HUDEP-2 (cell line): Measurements from ENCODE around the gene TIAM2.
"Not testable (repeated sequence)": the region's sequence is repeated elsewhere in the genome, so short reads cannot be mapped to it uniquely, and the experiment has no call there.

Experiments used
- DNase-seq, 76 experiments: peaks; one replicate each; lab custom pipeline; 2025; ENCODE audit not compliant: unreplicated experiment in 76 of 76; lab: John Stamatoyannopoulos, UW

Gene TIAM2

DNA sequence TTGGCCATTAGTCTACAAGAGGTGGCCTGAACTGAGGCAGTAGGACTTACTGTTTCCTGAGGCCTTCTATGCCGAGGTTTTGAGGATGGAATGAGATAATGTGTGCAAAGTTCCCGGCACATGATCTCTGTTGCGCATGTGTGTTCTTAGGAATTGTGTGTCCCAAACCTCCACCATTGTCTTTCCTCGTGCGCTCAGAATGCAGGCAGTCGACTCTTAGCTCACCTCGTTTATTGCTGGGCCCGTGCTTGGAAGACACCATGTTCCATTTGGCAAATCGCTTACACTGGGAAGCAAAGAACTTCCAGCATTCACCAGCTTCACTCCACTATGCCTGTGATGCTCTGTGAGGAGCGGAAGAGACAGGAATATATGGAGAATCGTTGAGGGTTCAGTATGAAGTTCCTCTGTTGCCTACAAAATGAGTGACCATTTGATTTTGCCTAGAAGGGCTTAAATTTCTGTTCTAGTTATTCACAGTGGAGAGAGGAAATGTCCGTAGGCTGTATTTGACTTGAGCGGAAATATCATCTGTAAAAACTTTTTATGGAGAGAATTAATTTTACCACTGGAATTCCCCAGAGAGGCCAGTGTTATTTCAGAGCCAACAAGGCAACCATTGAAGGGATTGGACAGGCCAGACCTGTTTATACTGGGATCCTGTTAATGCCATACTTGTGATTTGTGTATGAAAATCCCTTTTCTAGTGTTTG, 193.0 kb downstream of the TIAM2 start:
- no peak for DNase-seq

DNA sequence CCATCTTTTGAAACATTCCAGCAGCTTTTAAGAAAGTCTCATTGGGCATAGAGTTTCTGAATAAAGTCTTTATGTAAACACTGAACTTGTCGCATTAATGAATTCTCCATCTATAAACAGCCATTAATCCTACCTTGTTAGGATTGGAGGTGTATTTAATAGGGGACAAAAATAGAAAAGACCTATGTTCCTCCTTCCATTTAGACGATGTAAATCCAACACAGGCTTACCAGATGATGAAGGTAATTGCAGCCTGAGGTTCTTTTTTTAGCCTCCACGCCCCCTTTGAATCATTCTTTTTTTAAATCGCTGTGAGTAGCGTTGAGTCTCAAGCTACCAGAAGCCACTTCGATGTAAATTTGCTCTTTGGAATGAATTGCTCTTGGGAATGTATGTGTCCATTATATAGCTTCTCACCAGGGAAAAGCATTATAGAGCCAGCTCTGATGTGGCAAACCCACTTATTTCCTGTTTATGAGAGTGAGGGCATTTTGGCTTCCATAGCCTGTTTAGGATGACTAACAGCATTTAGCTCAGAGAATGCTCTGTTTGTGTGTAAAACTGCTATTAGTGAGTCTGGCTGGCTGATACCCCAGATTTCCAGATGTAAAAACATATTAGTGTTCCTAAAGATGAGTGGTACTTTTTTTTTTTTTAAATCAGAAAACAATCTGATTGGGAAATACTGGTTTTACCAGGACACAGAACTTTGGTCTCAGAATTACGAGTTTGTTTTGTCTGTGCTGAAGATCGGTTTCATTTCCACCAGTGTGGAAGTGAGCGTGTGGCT, 193.8 kb downstream of the TIAM2 start:
- no peak for DNase-seq

DNA sequence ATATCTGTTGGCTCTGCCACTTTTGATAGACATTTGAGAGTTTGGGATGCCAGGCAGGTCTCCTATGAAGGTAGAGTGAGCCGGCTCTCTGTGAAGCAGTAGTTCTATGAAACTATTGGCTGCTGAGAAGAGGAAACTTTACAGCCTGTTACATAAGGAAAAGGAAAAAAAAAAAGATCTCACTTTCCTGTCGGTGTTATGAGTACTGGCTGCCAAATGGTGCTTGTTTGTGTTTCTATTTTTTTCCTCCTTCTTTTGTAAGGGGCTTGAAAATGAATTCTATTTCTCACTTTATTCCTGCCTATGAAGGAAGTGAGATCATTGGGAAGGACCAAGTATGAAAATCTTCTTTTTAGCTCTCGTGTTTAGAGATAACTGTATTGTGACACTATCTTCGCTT, 195.6 kb downstream of the TIAM2 start:
- DNase-seq: no peak

DNA sequence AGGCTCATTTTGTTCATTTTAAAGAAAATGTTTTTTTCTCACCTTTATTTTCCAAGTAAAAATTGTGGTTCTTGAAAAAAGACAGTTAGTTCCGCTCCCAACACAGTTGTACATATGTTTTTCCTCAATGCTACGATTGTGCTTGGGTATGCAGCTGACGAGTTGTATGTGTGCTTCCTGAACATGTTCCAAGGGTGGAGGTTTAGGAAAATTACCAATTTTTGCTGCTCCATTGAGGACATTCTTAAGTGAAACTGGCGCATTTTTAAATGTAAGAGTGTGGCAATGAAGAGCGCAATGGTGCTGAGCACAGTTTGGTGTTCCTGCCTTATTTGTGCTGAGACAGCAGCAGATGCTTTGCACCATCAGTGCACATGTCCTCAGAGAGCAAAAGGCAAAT, 198.4 kb downstream of the TIAM2 start:
- no peak for DNase-seq

DNA sequence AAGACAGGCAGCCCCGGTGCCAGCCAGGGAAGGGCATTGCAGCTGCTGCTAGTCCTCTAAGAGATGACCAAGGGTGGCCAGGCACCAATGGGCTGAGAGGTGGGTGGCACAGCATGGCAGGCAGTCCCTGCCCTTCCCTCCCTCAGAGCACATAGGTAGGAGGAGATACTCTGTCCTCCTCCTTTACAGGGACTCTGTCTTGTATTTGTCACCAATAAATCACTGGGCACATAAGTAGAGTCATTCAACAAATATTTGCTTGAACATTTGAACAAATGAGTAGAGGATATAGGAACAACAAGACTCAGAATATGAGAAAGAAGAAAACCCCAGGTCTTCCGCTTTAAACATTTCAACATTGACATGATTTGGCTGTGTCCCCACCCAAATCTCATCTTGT, 199.3 kb downstream of the TIAM2 start:
- no peak for DNase-seq

DNA sequence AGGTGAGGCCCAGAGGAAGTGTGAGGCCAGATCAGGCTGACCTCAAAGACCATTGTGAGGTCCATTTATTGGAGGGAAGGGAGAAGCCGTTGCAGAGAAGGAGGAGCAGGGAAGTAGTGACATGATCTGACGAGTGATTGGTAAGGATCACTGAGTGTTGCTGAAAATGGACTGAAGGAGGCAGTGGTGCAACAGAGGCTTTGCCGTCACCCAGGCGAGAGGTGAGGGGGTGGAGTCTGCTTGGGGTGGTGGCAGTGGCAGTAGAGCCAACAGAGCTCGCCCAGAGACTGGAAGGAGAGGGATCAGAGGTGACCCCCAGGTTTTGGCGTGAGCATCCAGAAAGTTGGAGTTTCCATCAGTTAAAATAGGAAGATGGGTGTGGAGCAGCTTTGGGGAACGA, 200.8 kb downstream of the TIAM2 start:
- DNase-seq: no peak

DNA sequence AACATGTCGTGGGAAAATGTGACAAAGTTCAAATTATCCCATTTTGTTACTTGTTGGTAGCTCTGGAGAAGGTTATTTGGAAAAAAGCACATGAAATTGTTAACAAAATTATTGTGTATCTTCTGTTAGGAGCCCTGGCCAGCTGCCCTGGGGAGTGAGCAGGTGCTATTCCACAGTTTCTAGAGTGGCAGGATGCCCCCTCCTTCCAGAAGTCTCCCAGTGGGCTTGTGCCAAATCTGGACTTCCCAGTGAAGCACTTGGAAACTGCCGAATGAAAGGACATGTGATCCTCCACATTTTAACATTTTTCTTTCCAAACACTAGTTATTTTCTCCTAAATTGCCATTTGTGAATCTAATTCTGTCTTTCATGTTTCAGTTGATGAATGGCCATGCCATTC, 201.8 kb downstream of the TIAM2 start:
- no peak for DNase-seq

DNA sequence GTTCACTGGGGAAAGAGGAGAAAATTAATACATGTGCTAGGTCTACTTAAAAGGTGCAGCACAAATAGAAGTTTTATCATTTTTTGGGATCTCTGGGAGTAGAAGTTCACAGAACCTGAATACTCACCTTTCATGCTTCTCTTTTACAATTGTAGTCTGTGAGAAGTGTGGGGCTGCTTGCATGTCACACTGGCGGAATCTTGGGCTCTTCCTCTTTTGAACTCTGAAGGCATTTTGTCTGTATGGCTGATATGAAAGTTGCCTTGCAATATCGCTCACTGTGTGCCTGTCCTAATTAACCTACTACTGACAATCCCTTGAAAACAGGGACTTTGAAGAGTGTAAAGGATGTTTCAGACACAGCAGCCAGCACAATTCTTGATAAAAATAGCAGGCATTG, 202.8 kb downstream of the TIAM2 start:
- DNase-seq: no peak

DNA sequence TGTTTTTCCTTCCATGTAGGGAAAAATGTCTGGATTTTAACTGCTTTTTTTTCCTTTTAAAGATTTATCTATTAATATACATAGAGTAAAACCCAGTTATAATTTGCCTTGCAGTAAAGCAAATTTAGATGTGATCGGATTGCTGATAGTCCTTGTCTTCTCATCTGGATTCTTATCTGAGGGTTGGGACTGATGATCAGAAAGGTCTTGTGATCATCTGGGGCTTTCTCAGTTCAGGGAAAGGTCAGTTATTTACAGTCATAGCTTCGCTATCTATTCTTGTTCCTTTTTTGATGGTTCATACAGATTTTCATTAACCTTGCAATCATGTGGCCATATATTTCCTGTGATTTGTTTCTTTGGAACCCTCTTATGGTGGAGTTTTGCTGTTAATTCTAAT, 204.9 kb downstream of the TIAM2 start:
- DNase-seq: no peak

DNA sequence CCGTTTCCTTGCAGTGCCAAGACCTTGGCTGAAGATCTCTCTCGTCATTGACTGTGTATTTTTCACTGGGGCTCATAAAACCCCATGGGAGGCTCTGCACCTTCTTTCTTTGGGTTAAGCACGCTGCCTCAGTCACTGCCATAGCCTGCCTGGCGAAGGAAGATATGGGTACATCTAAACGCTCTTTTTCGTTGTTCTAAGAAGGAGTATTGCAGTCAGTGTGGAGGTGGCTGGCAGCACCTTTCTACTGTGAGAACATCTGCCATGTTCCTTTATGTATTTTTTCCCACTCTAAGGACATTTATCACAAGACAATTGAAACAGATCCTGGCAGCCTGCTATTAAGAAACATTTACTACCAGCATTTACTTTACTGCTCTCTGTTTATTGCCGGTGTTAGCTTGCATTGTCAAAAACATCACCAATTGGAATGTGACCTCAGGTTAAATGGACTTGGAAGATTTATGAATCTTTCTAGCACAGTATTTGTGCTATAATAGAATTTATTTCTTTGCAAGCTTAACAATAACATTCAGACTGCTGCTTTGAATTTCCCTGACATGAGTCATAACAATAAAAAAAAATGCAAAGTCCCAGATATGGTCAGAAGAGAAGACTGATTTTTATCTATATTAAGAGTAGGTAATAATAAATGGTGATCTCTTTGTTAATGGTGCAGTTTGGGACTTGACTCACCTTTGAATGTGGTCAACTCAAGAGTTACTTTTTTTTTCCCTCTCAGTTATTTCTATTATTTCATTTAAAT, 206.5 kb downstream of the TIAM2 start:
- no peak for DNase-seq

DNA sequence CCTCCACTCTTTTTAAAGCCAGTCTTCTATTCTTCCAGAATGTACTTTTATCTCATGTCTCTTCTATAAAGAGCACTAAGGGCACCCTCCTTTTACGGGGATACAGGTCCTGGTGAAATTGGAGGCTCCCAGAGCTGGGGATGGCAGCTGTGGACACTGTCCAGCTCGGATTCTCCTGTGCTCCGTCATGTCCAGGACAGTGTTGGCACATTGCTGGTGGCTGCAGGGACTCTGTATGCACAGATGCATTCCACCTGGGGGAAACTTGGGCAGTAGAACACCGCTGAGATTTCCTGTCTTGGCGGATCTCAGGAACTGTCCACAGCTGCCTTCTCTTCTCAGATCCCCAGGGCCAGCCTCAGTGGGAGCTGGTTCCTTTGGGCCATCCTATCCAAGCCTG, 212.1 kb downstream of the TIAM2 start:
- DNase-seq: no peak

DNA sequence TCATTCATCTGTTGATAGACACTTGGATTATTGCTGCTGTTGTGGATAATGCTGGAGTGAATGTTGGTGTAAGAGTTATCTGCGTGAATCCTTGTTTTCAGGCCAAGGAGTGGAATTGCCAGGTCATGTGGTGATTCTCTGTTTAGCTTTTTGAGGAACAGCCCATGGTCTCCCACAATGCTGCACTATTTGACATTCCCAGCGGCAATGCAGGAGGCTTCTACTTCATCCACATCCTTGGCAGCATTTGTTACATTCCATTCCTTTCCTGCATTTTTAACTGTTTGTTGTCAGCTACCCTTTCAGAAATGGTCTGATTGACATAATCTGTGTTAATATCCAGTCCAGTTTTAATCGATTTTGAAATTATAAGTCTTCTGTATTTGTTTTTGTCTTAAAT, 217.0 kb downstream of the TIAM2 start:
- no peak for DNase-seq

DNA sequence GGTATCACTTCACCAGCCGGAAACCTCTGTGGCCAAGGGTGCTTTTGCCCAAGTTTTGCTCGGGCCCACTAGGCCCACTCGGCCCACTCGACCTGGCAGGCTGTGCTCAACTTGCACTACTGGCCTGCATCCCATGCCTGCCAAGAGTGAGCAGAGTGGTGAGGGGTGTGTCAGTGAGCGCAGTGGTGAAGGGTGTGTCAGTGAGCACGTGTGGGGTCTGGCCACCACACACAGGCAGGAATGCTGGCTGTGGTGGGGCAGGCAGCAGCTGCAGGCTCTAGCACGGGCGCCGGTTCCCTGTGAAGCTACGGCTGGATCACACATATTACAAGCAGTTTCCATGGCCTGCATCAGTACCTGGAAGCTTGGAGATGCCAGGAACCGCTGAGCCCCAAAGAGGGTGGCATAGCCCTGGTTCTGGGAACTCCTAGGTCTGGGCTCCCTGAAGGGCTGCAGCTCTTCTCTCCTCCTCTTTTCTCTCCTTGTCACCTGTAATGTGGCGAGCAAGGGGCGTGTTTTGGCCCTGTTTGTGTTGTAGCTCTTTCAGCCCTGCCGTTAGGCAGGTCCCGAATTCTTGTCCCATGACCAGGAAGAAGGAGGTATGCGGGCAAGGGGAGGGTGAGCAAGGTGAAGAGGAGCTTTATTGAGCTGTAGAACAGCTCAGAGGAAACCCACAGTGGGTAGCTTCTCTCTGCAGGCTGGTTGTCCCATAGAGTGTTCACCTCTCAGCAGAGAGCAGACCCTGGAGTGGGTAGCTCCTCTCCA, 217.7 kb downstream of the TIAM2 start:
- no peak for DNase-seq

DNA sequence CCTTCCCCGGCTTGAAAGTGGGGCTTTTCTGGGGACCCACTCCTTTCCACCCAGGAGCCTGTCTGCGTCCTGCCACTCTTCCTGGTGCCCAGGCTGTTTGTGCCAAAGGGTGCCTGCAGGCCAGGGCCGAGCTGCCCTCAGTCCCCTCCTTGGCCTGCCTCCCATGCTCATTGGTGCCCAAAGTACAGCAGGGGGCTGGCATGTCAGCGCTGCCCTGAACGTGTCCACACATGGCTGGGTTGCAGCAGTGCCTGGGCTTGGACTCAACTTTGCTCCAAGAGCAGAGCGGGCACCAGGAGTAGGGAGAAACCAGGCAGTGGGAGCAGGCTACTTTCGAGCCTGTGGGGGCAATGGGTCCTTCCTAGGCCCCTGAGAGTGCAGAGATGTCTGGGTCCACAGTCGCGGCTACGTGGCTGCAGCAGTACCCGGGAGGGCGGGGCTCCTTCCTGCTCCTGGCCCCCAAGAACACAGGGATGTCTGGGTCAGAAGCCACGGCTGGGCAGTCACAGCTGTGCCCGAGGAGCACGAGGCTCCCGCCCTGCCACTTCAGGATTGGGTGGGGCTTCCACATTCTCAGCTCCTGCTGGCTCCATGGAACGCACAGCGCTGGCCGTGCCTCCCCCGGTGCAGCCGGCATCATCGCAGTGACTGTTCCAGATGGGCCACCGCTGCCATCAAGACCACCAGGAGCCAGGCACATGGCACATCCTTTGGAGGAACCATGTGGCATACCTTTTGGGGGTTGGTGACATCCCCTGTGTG, 218.7 kb downstream of the TIAM2 start:
- no peak for DNase-seq

DNA sequence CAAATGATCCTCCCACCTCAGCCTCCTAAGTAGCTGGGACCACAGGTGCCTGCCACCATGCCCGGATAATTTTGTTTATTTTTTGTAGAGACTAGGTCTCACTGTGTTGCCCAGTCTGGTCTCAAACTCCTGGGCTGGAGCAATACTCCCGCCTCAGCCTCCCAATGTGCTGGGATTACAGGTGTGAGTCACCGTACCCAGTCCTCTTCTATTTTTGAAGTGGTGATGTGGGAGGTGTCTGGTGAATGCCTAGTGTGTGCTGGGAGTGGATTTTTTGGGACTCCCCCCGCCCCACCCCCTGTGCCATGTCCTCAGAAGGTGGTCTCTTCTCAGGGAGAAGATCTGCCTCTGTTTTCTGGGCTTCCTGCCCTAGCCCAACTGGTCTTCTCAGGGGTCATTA, 220.8 kb downstream of the TIAM2 start:
- no peak for DNase-seq

DNA sequence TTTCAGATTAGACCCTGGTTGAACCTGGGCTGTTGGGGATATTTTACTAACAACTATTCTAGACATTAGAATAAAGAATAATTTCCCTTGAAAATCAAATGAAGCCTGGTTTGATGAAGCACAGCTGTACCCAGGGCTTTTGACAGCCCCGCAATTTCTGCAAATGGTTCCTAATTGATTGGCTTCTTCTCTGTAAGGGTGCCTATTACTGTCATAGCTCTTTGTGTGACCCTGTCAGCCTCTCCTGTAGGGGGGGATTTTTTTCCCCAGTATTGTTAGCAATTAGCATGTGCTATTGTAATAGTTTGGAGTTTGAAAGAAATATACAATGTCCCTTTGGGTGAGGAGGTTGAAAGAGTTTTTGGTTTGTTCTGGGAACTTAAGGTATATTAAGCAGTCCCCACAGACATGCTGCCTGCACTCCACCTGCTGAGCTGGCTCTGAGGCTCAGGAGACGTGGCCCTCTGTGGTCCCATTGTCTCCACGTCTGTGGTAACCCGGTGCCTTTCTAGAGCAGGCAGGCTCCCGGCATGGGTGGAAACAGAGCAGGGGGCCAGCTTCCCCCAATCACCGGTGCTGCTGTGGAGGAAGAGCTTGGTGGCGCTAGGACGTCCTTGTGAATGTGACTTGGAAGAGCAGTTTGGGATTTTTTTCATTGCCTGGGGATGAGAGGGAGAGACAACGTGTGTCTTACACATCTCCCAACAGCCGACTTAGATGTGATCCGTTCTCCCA, 221.4 kb downstream of the TIAM2 start:
- no peak for DNase-seq

DNA sequence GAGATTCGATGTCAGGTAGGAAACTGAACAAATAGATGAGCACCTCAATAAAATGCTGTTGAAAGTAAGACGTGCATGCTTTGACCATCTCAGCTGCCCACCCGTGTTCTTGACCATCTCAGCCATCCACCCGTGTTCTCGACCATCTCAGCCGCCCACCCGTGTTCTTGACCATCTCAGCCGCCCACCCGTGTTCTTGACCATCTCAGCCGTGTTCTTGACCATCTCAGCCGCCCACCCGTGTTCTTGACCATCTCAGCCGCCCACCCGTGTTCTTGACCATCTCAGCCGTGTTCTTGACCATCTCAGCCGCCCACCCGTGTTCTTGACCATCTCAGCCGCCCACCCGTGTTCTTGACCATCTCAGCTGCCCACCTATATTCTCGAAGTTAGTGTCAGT, 223.6 kb downstream of the TIAM2 start:
- not testable (repeated sequence) for DNase-seq

DNA sequence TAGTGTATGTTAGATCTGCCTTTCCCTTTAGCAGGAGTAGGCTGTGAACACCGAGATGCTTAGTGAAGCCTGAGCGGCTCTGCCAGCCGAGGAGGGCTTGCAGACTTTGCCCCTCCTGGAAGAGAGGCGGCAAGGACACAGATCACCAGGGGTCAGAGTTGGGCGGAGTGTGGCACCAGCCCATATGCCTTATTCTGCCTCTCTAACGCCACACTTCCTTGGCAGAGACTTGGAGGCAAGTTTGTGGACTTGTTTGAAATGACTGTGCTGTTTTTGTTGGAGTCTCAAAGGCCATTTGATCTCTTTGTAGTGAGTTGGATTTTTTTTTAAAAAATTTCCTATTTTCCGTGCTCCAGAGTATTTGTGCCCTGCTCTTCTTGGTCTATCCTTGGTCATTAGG, 224.2 kb downstream of the TIAM2 start:
- DNase-seq: no peak

DNA sequence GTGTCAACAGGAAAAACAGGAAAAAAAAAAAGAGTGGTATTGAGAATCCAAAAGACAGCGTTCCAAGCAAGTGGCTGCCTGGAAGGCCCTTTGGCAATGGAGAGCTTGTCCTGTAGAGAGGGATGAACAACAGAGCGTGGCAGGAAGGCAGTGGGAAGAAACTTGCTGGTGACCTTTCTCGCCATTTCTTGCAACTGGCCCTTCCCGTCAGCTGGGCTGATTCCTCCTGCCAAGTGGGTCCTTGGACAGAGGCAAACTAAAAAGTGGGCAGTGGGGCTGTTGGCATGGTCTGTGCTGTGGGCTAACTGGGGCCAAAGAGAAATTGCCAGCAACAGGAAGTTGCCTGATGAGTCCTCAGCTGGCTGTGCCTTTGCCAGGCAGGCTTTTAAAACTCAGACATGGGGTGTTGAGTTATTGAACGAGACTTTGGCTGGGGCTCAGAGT, 224.8 kb downstream of the TIAM2 start:
- DNase-seq: no peak
